Parathyroid adenoma (tissue), 2 donors: ENCODE results near the gene EML6.

ENCODE experiments used
- H2AFZ ChIP-seq: fragments of 300-600 bp; sonication (generic); one replicate; pipeline ENCODE4 v1.7.0; 2017; ENCODE audit warnings: antibody characterized with exemption, mild to moderate bottlenecking
- H3K27ac ChIP-seq: fragments of 300-600 bp; sonication (generic); one replicate; pipeline ENCODE4 v1.7.0; 2017
- H3K27me3 ChIP-seq: fragments of 300-600 bp; sonication (generic); one replicate; pipeline ENCODE4 v1.7.0; 2017; ENCODE audit warnings: low read length; ENCODE audit not compliant: control insufficient read depth, insufficient read depth
- H3K36me3 ChIP-seq: fragments of 300-600 bp; sonication (generic); one replicate; pipeline ENCODE4 v1.7.0; 2017; ENCODE audit warnings: low read length; ENCODE audit not compliant: control insufficient read depth, insufficient read depth
- H3K4me1 ChIP-seq: fragments of 300-600 bp; sonication (generic); one replicate; pipeline ENCODE4 v1.7.0; 2017; ENCODE audit warnings: control low read depth
- H3K4me2 ChIP-seq: fragments of 300-600 bp; sonication (generic); one replicate; pipeline ENCODE4 v1.7.0; 2017; ENCODE audit warnings: low read length
- H3K4me3 ChIP-seq: fragments of 300-600 bp; sonication (generic); one replicate; pipeline ENCODE4 v1.7.0; 2017; ENCODE audit warnings: low read depth, low read length
- H3K79me2 ChIP-seq: fragments of 300-600 bp; sonication (generic); one replicate; pipeline ENCODE4 v1.7.0; 2017; ENCODE audit warnings: control low read depth
- H3K9ac ChIP-seq: fragments of 300-600 bp; sonication (generic); one replicate; pipeline ENCODE4 v1.7.0; 2017; ENCODE audit warnings: mild to moderate bottlenecking
- H3K9me3 ChIP-seq: fragments of 300-600 bp; sonication (generic); one replicate; pipeline ENCODE4 v1.7.0; 2017; ENCODE audit warnings: low read length; ENCODE audit not compliant: control insufficient read depth
- TF ChIP-seq, protein P1 (sequence below): fragments of 300-600 bp; sonication (generic); IDR thresholded peaks from one replicate; pipeline ENCODE4 v1.7.0; 2017; ENCODE audit warnings: antibody characterized with exemption, mild to moderate bottlenecking
- donor health status: primary hyperparathyroidism.

EML6 gene

DNA sequence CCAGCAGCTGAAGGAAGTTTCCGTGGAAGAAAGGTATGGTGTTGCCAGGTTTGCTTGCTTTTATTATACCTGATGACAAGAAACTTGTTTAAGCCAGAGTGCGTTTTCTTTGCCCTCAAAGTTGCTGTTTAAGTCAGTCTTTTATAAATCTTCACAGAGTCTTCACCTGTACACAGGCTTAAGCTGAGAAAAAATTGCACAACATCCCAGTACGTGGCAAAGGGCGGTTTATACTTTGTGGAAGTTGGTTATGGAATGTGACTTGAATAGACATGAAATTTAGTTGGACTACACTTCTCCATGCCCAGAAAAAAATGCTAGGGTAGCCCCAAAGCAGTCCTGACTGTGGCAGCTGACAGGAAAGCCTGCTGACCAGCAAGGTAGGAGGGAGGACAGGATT is 205.3 kb downstream of the EML6 start:
- Histone ChIP-seq H3K4me3 (no peak overlapping the region), H3K27me3 (no peaks in the 10 kb centered on the region), H2AFZ (no peak overlapping the region), H3K27ac (no peak overlapping the region), H3K9me3 (no peaks in the 10 kb centered on the region), H3K9ac (no peak overlapping the region), H3K36me3 (no peaks in the 10 kb centered on the region), H3K79me2 (no peaks in the 10 kb centered on the region), H3K4me1 (no peaks in the 10 kb centered on the region), H3K4me2 (no peak overlapping the region)
- TF ChIP-seq, protein P1, sequence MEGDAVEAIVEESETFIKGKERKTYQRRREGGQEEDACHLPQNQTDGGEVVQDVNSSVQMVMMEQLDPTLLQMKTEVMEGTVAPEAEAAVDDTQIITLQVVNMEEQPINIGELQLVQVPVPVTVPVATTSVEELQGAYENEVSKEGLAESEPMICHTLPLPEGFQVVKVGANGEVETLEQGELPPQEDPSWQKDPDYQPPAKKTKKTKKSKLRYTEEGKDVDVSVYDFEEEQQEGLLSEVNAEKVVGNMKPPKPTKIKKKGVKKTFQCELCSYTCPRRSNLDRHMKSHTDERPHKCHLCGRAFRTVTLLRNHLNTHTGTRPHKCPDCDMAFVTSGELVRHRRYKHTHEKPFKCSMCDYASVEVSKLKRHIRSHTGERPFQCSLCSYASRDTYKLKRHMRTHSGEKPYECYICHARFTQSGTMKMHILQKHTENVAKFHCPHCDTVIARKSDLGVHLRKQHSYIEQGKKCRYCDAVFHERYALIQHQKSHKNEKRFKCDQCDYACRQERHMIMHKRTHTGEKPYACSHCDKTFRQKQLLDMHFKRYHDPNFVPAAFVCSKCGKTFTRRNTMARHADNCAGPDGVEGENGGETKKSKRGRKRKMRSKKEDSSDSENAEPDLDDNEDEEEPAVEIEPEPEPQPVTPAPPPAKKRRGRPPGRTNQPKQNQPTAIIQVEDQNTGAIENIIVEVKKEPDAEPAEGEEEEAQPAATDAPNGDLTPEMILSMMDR, result no peak

DNA sequence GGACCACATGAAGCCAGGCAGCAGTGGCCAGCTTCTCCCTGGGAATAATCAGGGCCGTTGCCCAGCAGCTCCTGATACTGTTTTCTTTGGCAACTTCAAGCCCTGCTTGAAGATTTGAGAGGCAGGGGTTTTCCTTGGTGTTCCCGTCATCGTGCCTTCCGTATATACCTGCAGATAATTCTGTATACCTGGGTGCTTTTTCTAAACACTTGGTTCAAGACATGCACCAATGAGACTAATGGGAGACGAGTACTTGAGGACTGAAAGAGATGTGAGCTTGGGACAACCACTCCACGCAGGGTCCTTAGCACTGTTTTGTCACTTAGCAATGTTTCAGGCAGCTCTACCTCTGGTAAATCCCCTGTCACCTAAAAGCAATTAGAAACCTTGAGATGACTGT is 208.0 kb downstream of the EML6 start:
- H3K4me3 ChIP-seq, result no peak overlapping the region
- no peak overlapping the region for H2AFZ ChIP-seq
- no peaks in the 10 kb centered on the region for H3K36me3 ChIP-seq
- no peaks in the 10 kb centered on the region for H3K4me1 ChIP-seq
- H3K9ac ChIP-seq, result no peak overlapping the region
- no peaks in the 10 kb centered on the region for H3K27me3 ChIP-seq
- TF ChIP-seq, protein P1, result no peak
- H3K27ac ChIP-seq, result no peak overlapping the region
- H3K4me2 ChIP-seq, result no peak overlapping the region
- H3K9me3 ChIP-seq, result no peaks in the 10 kb centered on the region
- no peaks in the 10 kb centered on the region for H3K79me2 ChIP-seq

DNA sequence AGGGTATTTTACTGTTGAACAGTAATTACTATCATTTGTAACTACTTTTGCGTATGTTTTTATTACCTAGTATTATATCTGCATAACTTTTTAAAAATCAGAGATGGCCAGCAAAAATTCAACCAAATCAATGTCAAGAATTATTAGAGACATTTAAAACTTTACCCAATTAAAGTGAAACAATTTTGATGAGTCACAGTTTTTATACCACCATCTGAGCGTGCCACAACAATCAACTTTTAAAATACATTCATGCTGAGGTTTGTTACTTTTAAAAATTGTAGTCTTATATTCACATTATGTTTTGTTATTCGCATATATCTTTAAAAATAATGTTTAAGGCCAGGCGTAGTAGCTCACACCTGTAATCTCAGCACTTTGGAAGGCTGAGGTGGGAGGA is 211.9 kb downstream of the EML6 start:
- Histone ChIP-seq H3K9me3 (no peaks in the 10 kb centered on the region), H3K79me2 (no peaks in the 10 kb centered on the region), H3K27ac (no peak overlapping the region), H3K27me3 (no peaks in the 10 kb centered on the region), H3K4me3 (no peak overlapping the region), H2AFZ (no peak overlapping the region), H3K9ac (no peak overlapping the region), H3K4me2 (no peak overlapping the region), H3K4me1 (no peaks in the 10 kb centered on the region), H3K36me3 (no peaks in the 10 kb centered on the region)
- TF ChIP-seq, protein P1, result no peak

DNA sequence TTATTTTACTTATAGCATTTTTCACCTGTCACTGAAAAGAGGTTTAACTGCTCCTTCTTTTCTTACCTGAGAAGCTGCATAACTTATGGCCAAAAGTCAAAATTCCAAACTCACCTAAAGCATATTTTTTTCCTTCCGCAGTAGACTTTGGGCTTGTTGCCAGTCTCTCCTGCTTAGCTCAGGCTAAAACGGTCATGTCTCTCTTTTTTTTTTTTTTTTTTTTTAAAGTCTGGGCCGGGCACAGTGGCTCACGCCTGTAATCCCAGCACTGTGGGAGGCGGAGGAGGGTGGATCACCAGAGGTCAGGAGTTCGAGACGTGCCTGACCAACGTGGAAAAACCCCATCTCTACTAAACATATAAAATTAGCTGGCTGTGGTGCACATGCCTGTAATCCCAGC is 213.3 kb downstream of the EML6 start:
- TF ChIP-seq, protein P1, result no peak
- no peaks in the 10 kb centered on the region for H3K79me2 ChIP-seq
- H3K9ac ChIP-seq, result no peak overlapping the region
- no peaks in the 10 kb centered on the region for H3K4me1 ChIP-seq
- H2AFZ ChIP-seq, result peak overlapping the region; percentile 1
- no peak overlapping the region for H3K4me3 ChIP-seq
- no peaks in the 10 kb centered on the region for H3K27me3 ChIP-seq
- H3K36me3 ChIP-seq, result no peaks in the 10 kb centered on the region
- no peaks in the 10 kb centered on the region for H3K9me3 ChIP-seq
- H3K4me2 ChIP-seq, result no peak overlapping the region
- H3K27ac ChIP-seq, result peak overlapping the region; percentile 18

DNA sequence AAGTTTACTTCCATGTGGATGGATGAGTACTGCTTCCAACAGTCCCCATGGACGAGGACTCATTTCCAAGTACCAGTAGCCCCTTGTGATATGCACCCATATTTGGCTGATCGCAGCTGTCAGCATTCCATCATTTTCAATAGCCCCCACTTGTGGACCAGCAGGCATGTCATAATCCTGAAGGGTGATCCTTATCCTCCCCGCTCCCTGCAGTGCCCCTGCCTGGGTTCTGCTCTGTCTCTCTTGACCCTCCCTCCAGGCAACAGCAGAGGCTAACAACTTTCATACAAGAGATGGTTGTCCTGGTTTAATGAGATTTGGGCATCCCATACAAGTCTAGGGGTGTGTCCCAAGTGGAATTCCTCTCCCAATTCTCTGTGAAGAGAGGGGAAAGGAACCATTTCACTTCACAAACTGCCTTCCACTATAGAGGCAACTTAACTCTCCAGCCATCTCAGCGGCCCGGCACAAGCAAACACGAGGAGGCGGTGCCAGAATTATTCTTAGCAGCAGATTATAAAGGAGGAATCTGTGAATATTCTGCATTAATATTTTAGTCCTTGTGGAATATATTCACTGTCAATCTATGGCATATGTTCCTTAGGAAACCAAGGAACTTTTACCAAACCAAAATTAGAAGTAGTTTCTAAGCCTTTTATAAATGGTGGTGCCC is 216.1 kb downstream of the EML6 start:
- no peaks in the 10 kb centered on the region for H3K9me3 ChIP-seq
- no peak overlapping the region for H3K4me2 ChIP-seq
- no peak overlapping the region for H2AFZ ChIP-seq
- H3K27me3 ChIP-seq, result no peaks in the 10 kb centered on the region
- TF ChIP-seq, protein P1, result no peak
- no peaks in the 10 kb centered on the region for H3K36me3 ChIP-seq
- no peaks in the 10 kb centered on the region for H3K79me2 ChIP-seq
- no peak overlapping the region for H3K4me3 ChIP-seq
- no peak overlapping the region for H3K27ac ChIP-seq
- H3K9ac ChIP-seq, result no peak overlapping the region
- no peaks in the 10 kb centered on the region for H3K4me1 ChIP-seq
